ENCODE data around the gene PCDHB3.
"Not testable (repeated sequence)": the region's sequence is repeated elsewhere in the genome, so short reads cannot be mapped to it uniquely, and the experiment has no call there.

The PCDHB3 gene

GRCh38 chr5:141100243-141100805 lies at the start of gene PCDHB3:
Gene PCDHB3 (plus strand): TSS chr5:141100473. CDS start chr5:141100650, 177 bp downstream.
- DNase-seq (ENCODE audit: low read depth in 2 of 2) = peak in 1 of 2 experiments; percentile 31

- DNase-seq (ENCODE audit: low read depth in 2 of 2) = no peak
These were observed 49.4 kb upstream of the PCDHB3 start, which contains the start of gene PCDHB1 for GRCh38 chr5:141050622-141051520. Gene PCDHB1 (plus strand): TSS chr5:141051374. CDS start chr5:141051471, 97 bp downstream.

- no peak for DNase-seq (ENCODE audit: low read depth in 2 of 2)
These were observed 48.8 kb upstream of the PCDHB3 start for GRCh38 chr5:141051521-141051866.

GRCh38 chr5:141077826-141078225 lies 22.4 kb upstream of the PCDHB3 start:
- DNase-seq (ENCODE audit: low read depth in 2 of 2) = no peak

GRCh38 chr5:141082228-141082627 lies 18.0 kb upstream of the PCDHB3 start:
- DNase-seq (ENCODE audit: low read depth in 2 of 2) = no peak

- peak in 1 of 2 experiments; percentile 12 for DNase-seq (ENCODE audit: low read depth in 2 of 2)
These were observed 15.7 kb upstream of the PCDHB3 start for GRCh38 chr5:141084487-141084989.

GRCh38 chr5:141094481-141095262 lies 5.6 kb upstream of the PCDHB3 start, which contains the start of gene PCDHB2:
Gene PCDHB2 (plus strand): TSS chr5:141094615. CDS start chr5:141094791, 176 bp downstream.
- no peak for DNase-seq (ENCODE audit: low read depth in 2 of 2)

- DNase-seq (ENCODE audit: low read depth in 2 of 2) = no peak
These were observed 5.0 kb upstream of the PCDHB3 start for GRCh38 chr5:141095263-141095641.

- DNase-seq (ENCODE audit: low read depth in 2 of 2) = not testable (repeated sequence)
These were observed 4.1 kb upstream of the PCDHB3 start for GRCh38 chr5:141096181-141096580.

GRCh38 chr5:141096586-141096985 lies 3.7 kb upstream of the PCDHB3 start:
- DNase-seq (ENCODE audit: low read depth in 2 of 2) = not testable (repeated sequence)

- DNase-seq (ENCODE audit: low read depth in 2 of 2) = no peak
These were observed 786 bp downstream of the PCDHB3 start for GRCh38 chr5:141101059-141101458.

- not testable (repeated sequence) for DNase-seq (ENCODE audit: low read depth in 2 of 2)
These were observed 1.8 kb downstream of the PCDHB3 start for GRCh38 chr5:141102070-141102469.

GRCh38 chr5:141102471-141102870 lies 2.2 kb downstream of the PCDHB3 start:
- not testable (repeated sequence) for DNase-seq (ENCODE audit: low read depth in 2 of 2)

GRCh38 chr5:141105350-141105749 lies 5.1 kb downstream of the PCDHB3 start:
- no peak for DNase-seq (ENCODE audit: low read depth in 2 of 2)

- DNase-seq (ENCODE audit: low read depth in 2 of 2) = no peak
These were observed 19.0 kb downstream of the PCDHB3 start for GRCh38 chr5:141119250-141119649.

GRCh38 chr5:141121563-141121962 lies 21.3 kb downstream of the PCDHB3 start, which contains the start of gene PCDHB4:
Gene PCDHB4 (plus strand): TSS chr5:141121818. CDS start chr5:141121999, 181 bp downstream.
- no peak for DNase-seq (ENCODE audit: low read depth in 2 of 2)

GRCh38 chr5:141121985-141122384 lies 21.7 kb downstream of the PCDHB3 start:
- no peak for DNase-seq (ENCODE audit: low read depth in 2 of 2)

GRCh38 chr5:141123396-141124135 lies 23.3 kb downstream of the PCDHB3 start:
- DNase-seq (ENCODE audit: low read depth in 2 of 2) = not testable (repeated sequence)

- DNase-seq (ENCODE audit: low read depth in 2 of 2) = no peak
These were observed 27.0 kb downstream of the PCDHB3 start for GRCh38 chr5:141127305-141127704.

- DNase-seq (ENCODE audit: low read depth in 2 of 2) = no peak
These were observed 34.9 kb downstream of the PCDHB3 start, which contains the start of gene PCDHB5 for GRCh38 chr5:141135030-141135717. Gene PCDHB5 (plus strand): TSS chr5:141135206. CDS start chr5:141135435, 229 bp downstream.
